ENCODE results near the gene NLGN1. TPM values are rescaled to one million over a fixed set of nuclear protein-coding genes. Genes with fewer than 3 reads are reported as not detected.

NLGN1 gene
- total RNA-seq, 1 experiment from 2014 or later = not detected

- H3K4me3 ChIP-seq (replicated peaks in 1 of 2; ENCODE audit: low read depth in 1 of 2, low read length in 2 of 2) = no peak overlapping the region
- no peak overlapping the region for H3K27ac ChIP-seq (ENCODE audit: low read depth, low read length)
- H3K4me2 ChIP-seq (ENCODE audit: low read length) = no peak overlapping the region
- H2AFZ ChIP-seq (ENCODE audit: low read depth, low read length, poor library complexity, severe bottlenecking) = no peak overlapping the region
- peaks cover 0 to 5% of the 10 kb centered on the region in 2 experiments; a peak in 1 of 4 replicates for H3K4me1 ChIP-seq (ENCODE audit: control insufficient read depth in 1 of 2, insufficient read depth in 2 of 2, low read length in 2 of 2)
- no peaks in the 10 kb centered on the region for H3K9me3 ChIP-seq (ENCODE audit: control insufficient read depth in 1 of 2, insufficient read depth in 1 of 2, low read depth in 1 of 2, low read length in 2 of 2)
- ChIA-PET RAD21 (ENCODE audit: low non-redundant PET in 1 of 2, low total read pairs in 2 of 2, uncharacterized antibody in 2 of 2, unreplicated experiment in 2 of 2) (no interaction called here), CTCF (no interaction called here), POLR2A (no interaction called here)
- intact Hi-C loops (cut with micrococcal nuclease) = no loop called here
- TF ChIP-seq YY1 (IDR thresholded peaks at IDR 0.05; ENCODE audit: extremely low read depth, insufficient replicate concordance, low read depth, low read length) (no peak), ELF1 (IDR thresholded peaks at IDR 0.05; ENCODE audit: borderline replicate concordance, low read depth) (no peak), POLR2AphosphoS5 (IDR thresholded peaks at IDR 0.05; ENCODE audit: low read depth, low read length) (no peak), POLR2A (IDR thresholded peaks at IDR 0.05; ENCODE audit: borderline replicate concordance, extremely low read depth, insufficient read depth, insufficient read length) (no peak), ZNF274 (IDR thresholded peaks at IDR 0.05; ENCODE audit: low read depth, low read length) (no peak), FOSL1 (IDR thresholded peaks at IDR 0.05; ENCODE audit: low read depth) (no peak), ZBTB33 (IDR thresholded peaks at IDR 0.05; ENCODE audit: extremely low read depth, insufficient replicate concordance, low read length) (no peak), JUND (IDR thresholded peaks at IDR 0.05) (no peak), SRF (IDR thresholded peaks at IDR 0.05; ENCODE audit: low read depth) (no peak), SP1 (IDR thresholded peaks at IDR 0.05; ENCODE audit: low read depth) (no peak), EZH2phosphoT487 (IDR thresholded peaks at IDR 0.05; ENCODE audit: borderline replicate concordance) (no peak), CBX3 (IDR thresholded peaks at IDR 0.05; ENCODE audit: low read depth) (no peak), EGR1 (IDR thresholded peaks at IDR 0.05; ENCODE audit: low read depth) (no peak), CEBPB (IDR thresholded peaks at IDR 0.05; ENCODE audit: low read depth) (no peak), REST (IDR thresholded peaks at IDR 0.05; ENCODE audit: low read depth) (no peak), SIN3A (IDR thresholded peaks at IDR 0.05; ENCODE audit: low read depth) (no peak), ZFX (IDR thresholded peaks at IDR 0.05) (no peak), TCF7L2 (IDR thresholded peaks at IDR 0.05; ENCODE audit: borderline replicate concordance, extremely low read depth, insufficient read depth, insufficient read length) (no peak)
- TF ChIP-seq, protein P1, sequence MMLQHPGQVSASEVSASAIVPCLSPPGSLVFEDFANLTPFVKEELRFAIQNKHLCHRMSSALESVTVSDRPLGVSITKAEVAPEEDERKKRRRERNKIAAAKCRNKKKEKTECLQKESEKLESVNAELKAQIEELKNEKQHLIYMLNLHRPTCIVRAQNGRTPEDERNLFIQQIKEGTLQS (IDR thresholded peaks at IDR 0.05) = no peak
- TF ChIP-seq, protein P2, sequence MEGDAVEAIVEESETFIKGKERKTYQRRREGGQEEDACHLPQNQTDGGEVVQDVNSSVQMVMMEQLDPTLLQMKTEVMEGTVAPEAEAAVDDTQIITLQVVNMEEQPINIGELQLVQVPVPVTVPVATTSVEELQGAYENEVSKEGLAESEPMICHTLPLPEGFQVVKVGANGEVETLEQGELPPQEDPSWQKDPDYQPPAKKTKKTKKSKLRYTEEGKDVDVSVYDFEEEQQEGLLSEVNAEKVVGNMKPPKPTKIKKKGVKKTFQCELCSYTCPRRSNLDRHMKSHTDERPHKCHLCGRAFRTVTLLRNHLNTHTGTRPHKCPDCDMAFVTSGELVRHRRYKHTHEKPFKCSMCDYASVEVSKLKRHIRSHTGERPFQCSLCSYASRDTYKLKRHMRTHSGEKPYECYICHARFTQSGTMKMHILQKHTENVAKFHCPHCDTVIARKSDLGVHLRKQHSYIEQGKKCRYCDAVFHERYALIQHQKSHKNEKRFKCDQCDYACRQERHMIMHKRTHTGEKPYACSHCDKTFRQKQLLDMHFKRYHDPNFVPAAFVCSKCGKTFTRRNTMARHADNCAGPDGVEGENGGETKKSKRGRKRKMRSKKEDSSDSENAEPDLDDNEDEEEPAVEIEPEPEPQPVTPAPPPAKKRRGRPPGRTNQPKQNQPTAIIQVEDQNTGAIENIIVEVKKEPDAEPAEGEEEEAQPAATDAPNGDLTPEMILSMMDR (IDR thresholded peaks at IDR 0.05 in 2 of 3, conservative IDR thresholded peaks at IDR 0.05 in 1 of 3; ENCODE audit: borderline replicate concordance in 1 of 3, insufficient read depth in 1 of 3, low read depth in 2 of 3, low read length in 2 of 3) = no peak
- no TSS peak for BruUV-seq (replicated peaks)
- no peak overlapping the region for H3K9ac ChIP-seq (ENCODE audit: low read length)
- DNase-seq (ENCODE audit: low read depth, low spot score) (no peak), ATAC-seq (no peak)
- H3K36me3 ChIP-seq (ENCODE audit: control insufficient read depth in 1 of 2, insufficient read depth in 2 of 2, low read length in 2 of 2) = no peaks in the 10 kb centered on the region
- no peaks in the 10 kb centered on the region for H3K79me2 ChIP-seq (ENCODE audit: insufficient read depth, low read length)
- no peaks in the 10 kb centered on the region for H3K9me2 ChIP-seq (ENCODE audit: insufficient read depth)
- H4K20me1 ChIP-seq (ENCODE audit: insufficient read depth) = no peaks in the 10 kb centered on the region
- H3K27me3 ChIP-seq (ENCODE audit: insufficient read depth, low read length) = no peaks in the 10 kb centered on the region
Observed at GRCh38 chr3:173548261-173548660, 150.7 kb downstream of the NLGN1 start.
